Measurements from ENCODE around the gene TULP1. TPM values are rescaled to one million over a fixed set of nuclear protein-coding genes. Genes with fewer than 3 reads are reported as not detected.
"Not testable (repeated sequence)": the region's sequence is repeated elsewhere in the genome, so short reads cannot be mapped to it uniquely, and the experiment has no call there.

TULP1 gene
- total and polyA plus RNA-seq, 4 donors, result 0.89 to 2.0 (median 1.5) TPM

- Histone ChIP-seq H3K4me3 (ENCODE audit: low read depth, low read length) (no peak overlapping the region), H3K9me3 (ENCODE audit: control insufficient read depth, insufficient read depth, low read length) (no peaks in the 10 kb centered on the region), H3K27me3 (ENCODE audit: control insufficient read depth, insufficient read depth, low read length) (no peaks in the 10 kb centered on the region), H3K4me1 (ENCODE audit: control insufficient read depth, insufficient read depth, low read length) (no peaks in the 10 kb centered on the region), H3K36me3 (ENCODE audit: control insufficient read depth, insufficient read depth, low read length) (no peaks in the 10 kb centered on the region), H3K27ac (ENCODE audit: low read depth, low read length) (no peak overlapping the region)
- 60% methylated on average over 9 of the region's 13 CpGs for WGBS (ENCODE audit: insufficient coverage)
- DNase-seq (ENCODE audit: low read depth in 4 of 6, low spot score in 6 of 6), result no peak
Observed at GRCh38 chr6:35544769-35545361, 32.2 kb upstream of the TULP1 start.

- DNase-seq (ENCODE audit: low read depth in 4 of 6, low spot score in 6 of 6), result no peak
- no peaks in the 10 kb centered on the region for H3K9me3 ChIP-seq (ENCODE audit: control insufficient read depth, insufficient read depth, low read length)
- H3K27ac ChIP-seq (ENCODE audit: low read depth, low read length), result no peak overlapping the region
Observed at GRCh38 chr6:35543459-35544193, 30.9 kb upstream of the TULP1 start.

GRCh38 chr6:35541836-35542235 lies 29.1 kb upstream of the TULP1 start:
- no peak overlapping the region for H3K27ac ChIP-seq (ENCODE audit: low read depth, low read length)
- H3K4me3 ChIP-seq (ENCODE audit: low read depth, low read length), result no peak overlapping the region
- H3K27me3 ChIP-seq (ENCODE audit: control insufficient read depth, insufficient read depth, low read length), result no peaks in the 10 kb centered on the region
- no peaks in the 10 kb centered on the region for H3K36me3 ChIP-seq (ENCODE audit: control insufficient read depth, insufficient read depth, low read length)
- 96% methylated on average over 2 of the region's 2 CpGs for WGBS (ENCODE audit: insufficient coverage)
- no peaks in the 10 kb centered on the region for H3K9me3 ChIP-seq (ENCODE audit: control insufficient read depth, insufficient read depth, low read length)
- DNase-seq (ENCODE audit: low read depth in 4 of 6, low spot score in 6 of 6), result peak in 1 of 6 donors; percentile 53
- H3K4me1 ChIP-seq (ENCODE audit: control insufficient read depth, insufficient read depth, low read length), result no peaks in the 10 kb centered on the region

More at GRCh38 chr6:35543459-35544193, 30.9 kb upstream of the TULP1 start:
- Histone ChIP-seq H3K4me3 (ENCODE audit: low read depth, low read length) (no peak overlapping the region), H3K27me3 (ENCODE audit: control insufficient read depth, insufficient read depth, low read length) (no peaks in the 10 kb centered on the region), H3K4me1 (ENCODE audit: control insufficient read depth, insufficient read depth, low read length) (no peaks in the 10 kb centered on the region), H3K36me3 (ENCODE audit: control insufficient read depth, insufficient read depth, low read length) (no peaks in the 10 kb centered on the region)
- WGBS (ENCODE audit: insufficient coverage), result 86% methylated on average over 10 of the region's 16 CpGs

GRCh38 chr6:35539223-35539622 lies 26.5 kb upstream of the TULP1 start:
- WGBS (ENCODE audit: insufficient coverage), result no CpG with 5 or more reads among the region's 3 CpGs
- H3K4me3 ChIP-seq (ENCODE audit: low read depth, low read length), result no peak overlapping the region
- H3K4me1 ChIP-seq (ENCODE audit: control insufficient read depth, insufficient read depth, low read length), result peaks cover 7% of the 10 kb centered on the region
- no peaks in the 10 kb centered on the region for H3K36me3 ChIP-seq (ENCODE audit: control insufficient read depth, insufficient read depth, low read length)
- H3K27me3 ChIP-seq (ENCODE audit: control insufficient read depth, insufficient read depth, low read length), result no peaks in the 10 kb centered on the region
- no peak overlapping the region for H3K27ac ChIP-seq (ENCODE audit: low read depth, low read length)
- DNase-seq (ENCODE audit: low read depth in 4 of 6, low spot score in 6 of 6), result peak in 1 of 6 donors; percentile 21
- no peaks in the 10 kb centered on the region for H3K9me3 ChIP-seq (ENCODE audit: control insufficient read depth, insufficient read depth, low read length)

GRCh38 chr6:35535847-35536246 lies 23.2 kb upstream of the TULP1 start:
- not testable (repeated sequence) for H3K36me3 ChIP-seq (ENCODE audit: control insufficient read depth, insufficient read depth, low read length); H3K4me3 ChIP-seq (ENCODE audit: low read depth, low read length); DNase-seq (ENCODE audit: low read depth in 4 of 6, low spot score in 6 of 6); H3K9me3 ChIP-seq (ENCODE audit: control insufficient read depth, insufficient read depth, low read length); H3K27ac ChIP-seq (ENCODE audit: low read depth, low read length); H3K27me3 ChIP-seq (ENCODE audit: control insufficient read depth, insufficient read depth, low read length)
- H3K4me1 ChIP-seq (ENCODE audit: control insufficient read depth, insufficient read depth, low read length), result peaks cover 11% of the 10 kb centered on the region
- 94% methylated on average over 2 of the region's 6 CpGs for WGBS (ENCODE audit: insufficient coverage)

- WGBS (ENCODE audit: insufficient coverage), result 21% methylated on average over 9 of the region's 11 CpGs
- H3K4me3 ChIP-seq (ENCODE audit: low read depth, low read length), result no peak overlapping the region
- H3K27ac ChIP-seq (ENCODE audit: low read depth, low read length), result no peak overlapping the region
- DNase-seq (ENCODE audit: low read depth in 4 of 6, low spot score in 6 of 6), result peak in 4 of 6 donors; percentile 13 to 91 (median 49)
- H3K9me3 ChIP-seq (ENCODE audit: control insufficient read depth, insufficient read depth, low read length), result no peaks in the 10 kb centered on the region
- no peaks in the 10 kb centered on the region for H3K27me3 ChIP-seq (ENCODE audit: control insufficient read depth, insufficient read depth, low read length)
- H3K4me1 ChIP-seq (ENCODE audit: control insufficient read depth, insufficient read depth, low read length), result peaks cover 11% of the 10 kb centered on the region
- H3K36me3 ChIP-seq (ENCODE audit: control insufficient read depth, insufficient read depth, low read length), result no peaks in the 10 kb centered on the region
Observed at GRCh38 chr6:35534407-35535170, 21.9 kb upstream of the TULP1 start.

GRCh38 chr6:35533981-35534380 lies 21.3 kb upstream of the TULP1 start:
- no peaks in the 10 kb centered on the region for H3K9me3 ChIP-seq (ENCODE audit: control insufficient read depth, insufficient read depth, low read length)
- no peaks in the 10 kb centered on the region for H3K36me3 ChIP-seq (ENCODE audit: control insufficient read depth, insufficient read depth, low read length)
- H3K4me1 ChIP-seq (ENCODE audit: control insufficient read depth, insufficient read depth, low read length), result peaks cover 11% of the 10 kb centered on the region
- no peak overlapping the region for H3K4me3 ChIP-seq (ENCODE audit: low read depth, low read length)
- 60% methylated on average over 5 of the region's 6 CpGs for WGBS (ENCODE audit: insufficient coverage)
- DNase-seq (ENCODE audit: low read depth in 4 of 6, low spot score in 6 of 6), result no peak
- H3K27ac ChIP-seq (ENCODE audit: low read depth, low read length), result no peak overlapping the region
- no peaks in the 10 kb centered on the region for H3K27me3 ChIP-seq (ENCODE audit: control insufficient read depth, insufficient read depth, low read length)

GRCh38 chr6:35532126-35532525 lies 19.4 kb upstream of the TULP1 start:
- no peaks in the 10 kb centered on the region for H3K36me3 ChIP-seq (ENCODE audit: control insufficient read depth, insufficient read depth, low read length)

GRCh38 chr6:35524380-35525020 lies 11.8 kb upstream of the TULP1 start:
- H3K9me3 ChIP-seq (ENCODE audit: control insufficient read depth, insufficient read depth, low read length), result no peaks in the 10 kb centered on the region
- no peaks in the 10 kb centered on the region for H3K27me3 ChIP-seq (ENCODE audit: control insufficient read depth, insufficient read depth, low read length)
- H3K36me3 ChIP-seq (ENCODE audit: control insufficient read depth, insufficient read depth, low read length), result no peaks in the 10 kb centered on the region
- WGBS (ENCODE audit: insufficient coverage), result 86% methylated on average over 2 of the region's 3 CpGs
- peaks cover 7% of the 10 kb centered on the region for H3K4me1 ChIP-seq (ENCODE audit: control insufficient read depth, insufficient read depth, low read length)
- no peak for DNase-seq (ENCODE audit: low read depth in 4 of 6, low spot score in 6 of 6)
- H3K27ac ChIP-seq (ENCODE audit: low read depth, low read length), result no peak overlapping the region
- no peak overlapping the region for H3K4me3 ChIP-seq (ENCODE audit: low read depth, low read length)

More at GRCh38 chr6:35532126-35532525, 19.4 kb upstream of the TULP1 start:
- H3K9me3 ChIP-seq (ENCODE audit: control insufficient read depth, insufficient read depth, low read length), result no peaks in the 10 kb centered on the region
- H3K27ac ChIP-seq (ENCODE audit: low read depth, low read length), result no peak overlapping the region
- DNase-seq (ENCODE audit: low read depth in 4 of 6, low spot score in 6 of 6), result no peak
- H3K4me3 ChIP-seq (ENCODE audit: low read depth, low read length), result no peak overlapping the region
- 85% methylated on average over 3 of the region's 4 CpGs for WGBS (ENCODE audit: insufficient coverage)
- H3K4me1 ChIP-seq (ENCODE audit: control insufficient read depth, insufficient read depth, low read length), result peaks cover 11% of the 10 kb centered on the region
- H3K27me3 ChIP-seq (ENCODE audit: control insufficient read depth, insufficient read depth, low read length), result no peaks in the 10 kb centered on the region
